BLaER1 (cell line): ENCODE data around the gene GLCE.

Experiments used
- H3K27ac ChIP-seq: shearing (Covaris generic); formaldehyde crosslinking; 2 replicates; pipeline ENCODE4 v1.8.1; 2022
- H3K27me3 ChIP-seq: shearing (Covaris generic); formaldehyde crosslinking; 2 replicates; pipeline ENCODE4 v1.8.1; 2022
- H3K36me3 ChIP-seq: shearing (Covaris generic); formaldehyde crosslinking; 2 replicates; pipeline ENCODE4 v1.8.1; 2022
- H3K4me1 ChIP-seq: shearing (Covaris generic); formaldehyde crosslinking; 2 replicates; pipeline ENCODE4 v1.8.1; 2022
- H3K4me2 ChIP-seq: shearing (Covaris generic); formaldehyde crosslinking; 2 replicates; pipeline ENCODE4 v1.8.1; 2022
- H3K4me3 ChIP-seq: shearing (Covaris generic); formaldehyde crosslinking; 2 replicates; pipeline ENCODE4 v1.8.1; 2022
- H3K9ac ChIP-seq: shearing (Covaris generic); formaldehyde crosslinking; 2 replicates; pipeline ENCODE4 v1.8.1; 2022
- H3K9me3 ChIP-seq: shearing (Covaris generic); formaldehyde crosslinking; 2 replicates; pipeline ENCODE4 v1.8.1; 2022
- H4K20me1 ChIP-seq: shearing (Covaris generic); formaldehyde crosslinking; 2 replicates; pipeline ENCODE4 v1.8.1; 2022
- Cebpa-rat ChIP-seq: shearing (Covaris generic); IDR thresholded peaks from 2 replicates; pipeline ENCODE4 v1.8.1; 2022

Gene GLCE

GRCh38 chr15:69121198-69121828 lies 39.1 kb upstream of the GLCE start:
- Histone ChIP-seq H3K4me1 (no peaks in the 10 kb centered on the region), H3K27ac (no peak overlapping the region), H3K9ac (no peak overlapping the region), H4K20me1 (no peaks in the 10 kb centered on the region), H3K36me3 (no peaks in the 10 kb centered on the region), H3K27me3 (no peaks in the 10 kb centered on the region), H3K9me3 (no peaks in the 10 kb centered on the region), H3K4me2 (no peak overlapping the region), H3K4me3 (no peak overlapping the region)
- TF ChIP-seq Cebpa-rat = no peak

DNA sequence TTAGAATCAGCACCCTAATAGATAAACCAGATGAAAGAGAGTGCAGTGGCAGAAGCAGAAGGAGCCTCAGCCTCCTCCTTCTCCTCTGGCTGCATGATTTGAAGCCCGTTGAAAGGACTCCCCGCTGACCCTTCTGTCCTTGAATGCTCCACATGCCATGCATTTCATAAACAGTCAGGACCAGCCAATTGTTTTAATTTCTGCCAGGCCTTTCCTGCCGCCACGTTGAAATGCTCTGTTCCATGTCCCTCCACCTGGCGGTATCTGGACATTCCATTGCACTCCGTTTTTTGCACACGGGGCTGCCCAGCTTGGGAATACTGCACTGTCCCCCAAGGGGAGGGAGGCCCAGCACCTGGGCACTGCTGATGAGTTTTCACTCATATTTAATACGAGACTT lies 35.2 kb upstream of the GLCE start:
- no peaks in the 10 kb centered on the region for H3K9me3 ChIP-seq
- H3K4me3 ChIP-seq = no peak overlapping the region
- no peaks in the 10 kb centered on the region for H3K36me3 ChIP-seq
- H3K4me1 ChIP-seq = no peaks in the 10 kb centered on the region
- no peak for TF ChIP-seq Cebpa-rat
- no peak overlapping the region for H3K4me2 ChIP-seq
- no peak overlapping the region for H3K27ac ChIP-seq
- H3K27me3 ChIP-seq = no peaks in the 10 kb centered on the region
- H4K20me1 ChIP-seq = no peaks in the 10 kb centered on the region
- no peak overlapping the region for H3K9ac ChIP-seq

DNA sequence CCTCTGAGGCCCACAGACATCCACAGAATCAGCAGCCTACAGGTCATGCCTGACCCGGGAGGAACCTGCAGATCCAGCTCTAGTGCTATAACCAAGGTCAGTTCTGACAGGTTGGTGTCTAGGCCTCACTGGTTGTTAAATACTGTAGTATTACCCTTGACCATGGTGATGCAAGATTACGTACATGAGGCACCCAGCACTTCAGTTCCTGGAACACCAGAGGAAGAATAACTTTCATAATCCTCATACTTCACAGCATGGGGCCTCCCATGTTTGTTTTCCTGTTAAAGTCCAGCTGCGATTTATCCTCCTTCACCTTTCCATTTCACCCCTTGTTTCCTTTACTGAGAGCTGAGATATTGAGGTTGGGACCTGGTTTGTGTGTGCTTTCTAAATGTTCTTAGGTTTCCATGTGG lies 34.4 kb upstream of the GLCE start:
- TF ChIP-seq Cebpa-rat = no peak
- Histone ChIP-seq H3K27ac (no peak overlapping the region), H3K36me3 (no peaks in the 10 kb centered on the region), H3K27me3 (no peaks in the 10 kb centered on the region), H3K4me3 (no peak overlapping the region), H4K20me1 (no peaks in the 10 kb centered on the region), H3K4me2 (no peak overlapping the region), H3K9ac (no peak overlapping the region), H3K4me1 (no peaks in the 10 kb centered on the region), H3K9me3 (no peaks in the 10 kb centered on the region)

GRCh38 chr15:69127306-69127705 lies 33.1 kb upstream of the GLCE start:
- TF ChIP-seq Cebpa-rat = no peak
- Histone ChIP-seq H4K20me1 (no peaks in the 10 kb centered on the region), H3K27ac (no peak overlapping the region), H3K27me3 (no peaks in the 10 kb centered on the region), H3K36me3 (no peaks in the 10 kb centered on the region), H3K4me1 (peaks cover 5% of the 10 kb centered on the region; the same call in 1 of the 2 replicates), H3K4me3 (no peak overlapping the region), H3K4me2 (no peak overlapping the region), H3K9ac (no peak overlapping the region), H3K9me3 (no peaks in the 10 kb centered on the region)

DNA sequence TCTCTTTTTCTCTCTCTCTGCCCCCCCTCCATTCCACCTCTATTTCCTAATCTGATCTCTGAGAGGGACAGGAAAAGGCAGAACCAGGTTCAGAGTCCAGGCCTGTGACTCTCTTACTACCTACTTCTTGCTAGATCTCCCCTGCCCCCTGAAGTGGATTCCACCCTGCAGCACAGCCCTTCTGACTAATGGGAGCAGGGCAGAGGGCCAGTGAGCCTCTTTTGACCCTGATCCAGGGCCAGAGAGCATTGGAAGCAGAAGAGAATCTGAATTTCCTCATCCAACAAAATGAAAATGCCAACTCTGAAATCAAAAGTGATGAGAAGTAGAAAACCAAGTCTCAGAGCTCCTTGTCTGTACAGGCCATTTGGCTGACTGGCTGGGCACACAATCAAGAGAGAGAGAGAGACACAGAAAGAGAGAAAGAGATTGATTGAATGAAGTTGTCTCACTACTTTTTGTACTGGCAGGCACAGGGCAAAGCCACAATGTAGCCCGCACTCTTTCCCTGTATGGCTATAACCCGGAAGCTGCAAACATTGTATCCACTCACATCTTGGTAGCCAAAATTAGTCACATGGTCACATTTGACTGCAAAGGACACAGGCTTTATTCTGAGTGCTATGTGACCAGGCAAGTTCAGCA lies 31.6 kb upstream of the GLCE start:
- H4K20me1 ChIP-seq = no peaks in the 10 kb centered on the region
- peaks cover 5% of the 10 kb centered on the region; the same call in 1 of the 2 replicates for H3K4me1 ChIP-seq
- H3K9ac ChIP-seq = no peak overlapping the region
- no peaks in the 10 kb centered on the region for H3K9me3 ChIP-seq
- no peak for TF ChIP-seq Cebpa-rat
- H3K4me3 ChIP-seq = no peak overlapping the region
- no peaks in the 10 kb centered on the region for H3K36me3 ChIP-seq
- H3K4me2 ChIP-seq = no peak overlapping the region
- H3K27ac ChIP-seq = no peak overlapping the region
- no peaks in the 10 kb centered on the region for H3K27me3 ChIP-seq

DNA sequence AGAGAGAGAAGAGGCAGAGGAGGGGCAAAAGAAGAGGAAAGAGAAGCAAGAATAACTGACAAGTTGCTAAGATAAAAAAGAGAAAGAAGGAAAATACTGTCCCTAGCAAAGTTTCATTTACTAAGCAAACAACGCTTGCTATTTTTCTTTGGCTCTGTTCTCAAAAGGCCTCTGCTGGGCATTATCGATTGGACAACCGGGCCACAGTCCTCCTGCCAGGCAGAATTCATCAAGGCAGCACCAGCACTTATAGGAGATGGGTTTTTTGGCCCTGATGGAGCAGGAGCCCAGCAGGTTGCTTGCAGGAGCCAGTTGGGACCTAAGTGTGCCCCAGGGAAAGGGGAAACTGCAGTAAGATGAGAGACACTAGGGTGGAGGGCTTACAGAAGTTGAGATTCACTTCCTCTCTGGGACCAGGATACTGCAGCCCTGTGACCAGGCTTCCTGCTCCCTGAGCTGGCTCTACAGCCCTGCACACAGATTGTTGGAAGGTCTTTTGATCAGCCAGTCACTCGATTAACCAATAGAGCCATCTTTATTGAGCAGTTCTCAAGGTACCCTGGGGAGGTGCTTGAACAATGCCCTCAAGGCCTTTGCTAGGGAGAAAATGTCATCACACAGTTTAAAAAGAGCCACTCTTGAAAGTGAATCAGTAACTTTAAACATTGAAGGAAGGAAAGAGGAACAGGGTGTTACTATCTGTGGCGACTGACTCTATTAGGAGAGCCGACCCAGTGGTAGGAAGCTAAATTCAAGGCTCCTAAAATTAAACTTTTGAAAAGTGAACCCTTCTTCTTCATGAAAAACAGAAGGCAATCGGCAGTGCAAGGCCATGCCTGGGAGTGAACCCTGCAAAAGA lies 28.8 kb upstream of the GLCE start:
- no peak for TF ChIP-seq Cebpa-rat
- Histone ChIP-seq H3K9me3 (no peaks in the 10 kb centered on the region), H3K27ac (no peak overlapping the region), H4K20me1 (no peaks in the 10 kb centered on the region), H3K9ac (no peak overlapping the region), H3K4me1 (peaks cover 5% of the 10 kb centered on the region; the same call in 1 of the 2 replicates), H3K4me3 (no peak overlapping the region), H3K4me2 (0 out of 2 replicates have a peak overlapping the region, but pooled peaks have one; percentile 2), H3K27me3 (no peaks in the 10 kb centered on the region), H3K36me3 (no peaks in the 10 kb centered on the region)

GRCh38 chr15:69132430-69132829 lies 28.0 kb upstream of the GLCE start:
- no peak overlapping the region for H3K4me2 ChIP-seq
- TF ChIP-seq Cebpa-rat = no peak

GRCh38 chr15:69132977-69133861 lies 27.2 kb upstream of the GLCE start:
- H3K27ac ChIP-seq = no peak overlapping the region
- TF ChIP-seq Cebpa-rat = no peak
- no peak overlapping the region for H3K4me3 ChIP-seq
- H3K4me1 ChIP-seq = peaks cover 5% of the 10 kb centered on the region; the same call in 1 of the 2 replicates
- H3K9ac ChIP-seq = no peak overlapping the region
- H3K9me3 ChIP-seq = no peaks in the 10 kb centered on the region
- H3K27me3 ChIP-seq = no peaks in the 10 kb centered on the region
- no peaks in the 10 kb centered on the region for H3K36me3 ChIP-seq
- no peak overlapping the region for H3K4me2 ChIP-seq
- no peaks in the 10 kb centered on the region for H4K20me1 ChIP-seq

More at GRCh38 chr15:69132430-69132829, 28.0 kb upstream of the GLCE start:
- H3K9me3 ChIP-seq = no peaks in the 10 kb centered on the region
- H3K36me3 ChIP-seq = no peaks in the 10 kb centered on the region
- H3K4me1 ChIP-seq = peaks cover 5% of the 10 kb centered on the region; the same call in 1 of the 2 replicates
- H3K27ac ChIP-seq = no peak overlapping the region
- no peaks in the 10 kb centered on the region for H3K27me3 ChIP-seq
- no peak overlapping the region for H3K4me3 ChIP-seq
- H3K9ac ChIP-seq = no peak overlapping the region
- no peaks in the 10 kb centered on the region for H4K20me1 ChIP-seq

DNA sequence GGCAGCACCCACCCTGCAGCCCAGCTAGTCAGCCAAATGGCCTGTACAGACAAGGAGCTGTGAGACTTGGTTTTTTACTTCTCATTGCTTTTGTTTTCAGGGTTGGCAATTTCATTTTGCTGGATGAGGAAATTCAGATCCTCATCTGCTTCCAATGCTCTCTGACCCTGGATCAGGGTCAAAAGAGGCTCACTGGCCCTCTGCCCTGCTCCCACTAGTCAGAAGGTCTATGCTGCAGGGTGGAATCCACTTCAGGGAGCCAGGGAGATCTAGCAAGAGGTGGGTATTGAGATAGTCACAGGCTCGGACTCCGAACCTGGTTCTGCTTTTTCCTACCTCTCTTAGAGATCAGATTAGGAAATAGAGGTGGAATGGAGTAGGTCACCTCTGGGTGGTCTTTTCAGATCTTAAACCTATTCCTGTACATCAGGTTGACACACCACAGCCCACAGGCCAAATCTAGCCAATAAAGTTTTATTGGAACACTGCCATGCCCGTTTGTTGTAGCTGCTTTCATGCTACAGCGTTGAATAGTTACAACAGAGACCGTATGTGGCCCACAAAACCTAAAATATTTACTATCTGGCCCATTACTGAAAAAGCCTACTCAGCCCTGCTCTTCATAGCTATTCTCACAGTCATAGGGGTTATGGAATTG lies 26.4 kb upstream of the GLCE start:
- Histone ChIP-seq H3K4me2 (no peak overlapping the region), H3K4me1 (peaks cover 5% of the 10 kb centered on the region; the same call in 1 of the 2 replicates), H3K9me3 (no peaks in the 10 kb centered on the region), H3K36me3 (no peaks in the 10 kb centered on the region), H3K27me3 (no peaks in the 10 kb centered on the region), H3K4me3 (no peak overlapping the region), H3K27ac (no peak overlapping the region), H3K9ac (no peak overlapping the region), H4K20me1 (no peaks in the 10 kb centered on the region)
- TF ChIP-seq Cebpa-rat = no peak
